NCI-H187 (cell line): ENCODE results near the gene TOP3A.

Source experiments
- DNase-seq, 2 experiments: peaks; one replicate each; lab custom pipeline; 2025; lab: John Stamatoyannopoulos, UW

TOP3A gene

DNA sequence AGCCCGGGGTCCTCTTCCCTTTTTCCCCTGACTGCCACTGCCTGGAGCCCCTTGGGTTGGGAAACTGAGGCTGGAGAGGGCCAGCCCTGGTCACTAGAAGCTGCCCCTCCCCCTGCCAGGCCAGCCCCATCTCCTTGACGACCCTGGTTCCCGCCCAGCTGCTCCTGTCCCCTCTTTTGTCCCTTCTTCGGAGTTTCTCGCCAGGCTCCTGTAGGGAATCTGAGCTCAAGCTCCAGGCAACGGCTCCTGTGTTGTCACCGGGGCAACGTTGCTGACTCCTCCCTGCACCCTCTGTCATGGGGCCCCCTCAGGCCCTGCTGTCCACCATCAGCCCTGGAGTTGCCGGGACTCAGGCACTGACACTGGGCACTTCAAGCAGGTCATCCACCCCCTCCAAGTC, 83.6 kb downstream of the TOP3A start:
- DNase-seq = no peak

DNA sequence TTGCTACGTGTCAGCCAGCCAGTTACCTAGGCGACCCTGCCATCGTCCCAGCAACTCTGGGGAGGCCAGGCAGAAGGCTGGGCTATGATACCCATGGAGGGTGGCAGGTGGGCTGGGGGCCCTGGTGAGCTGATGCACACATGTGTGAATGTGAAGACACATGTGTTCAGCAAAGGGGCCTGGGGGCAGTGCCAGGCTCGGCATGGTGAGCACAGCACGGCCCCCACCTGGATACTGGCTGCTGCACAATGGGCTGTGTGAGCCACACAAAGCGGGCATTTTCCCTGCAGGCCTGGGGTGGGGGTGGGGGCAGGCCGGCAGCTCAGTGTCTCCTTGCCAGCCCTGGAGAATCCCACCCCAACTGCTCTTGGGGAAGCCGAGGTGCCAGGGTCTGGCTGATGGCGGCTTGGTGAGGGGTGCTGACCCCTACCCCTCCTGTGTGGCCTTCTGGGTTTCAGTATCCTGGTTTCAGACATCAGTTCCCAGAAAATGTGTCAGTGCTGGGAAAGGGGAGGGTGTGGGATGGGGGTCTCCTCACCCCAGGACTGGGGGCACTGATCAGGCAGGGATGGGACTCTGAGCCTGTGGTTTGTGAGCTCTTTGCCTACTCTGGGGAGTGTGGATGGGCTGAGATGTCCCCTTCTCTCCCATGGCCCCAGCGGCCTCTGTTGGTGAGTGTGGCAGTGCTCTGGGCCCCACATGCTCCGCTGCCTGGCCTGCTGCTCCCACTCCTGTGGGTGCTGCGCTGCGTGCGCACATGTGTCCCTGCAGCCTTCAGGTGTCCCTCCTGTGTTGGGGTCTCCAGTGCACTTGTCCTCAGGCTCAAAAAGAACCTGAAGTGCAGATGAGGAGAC, 84.3 kb downstream of the TOP3A start:
- no peak for DNase-seq

DNA sequence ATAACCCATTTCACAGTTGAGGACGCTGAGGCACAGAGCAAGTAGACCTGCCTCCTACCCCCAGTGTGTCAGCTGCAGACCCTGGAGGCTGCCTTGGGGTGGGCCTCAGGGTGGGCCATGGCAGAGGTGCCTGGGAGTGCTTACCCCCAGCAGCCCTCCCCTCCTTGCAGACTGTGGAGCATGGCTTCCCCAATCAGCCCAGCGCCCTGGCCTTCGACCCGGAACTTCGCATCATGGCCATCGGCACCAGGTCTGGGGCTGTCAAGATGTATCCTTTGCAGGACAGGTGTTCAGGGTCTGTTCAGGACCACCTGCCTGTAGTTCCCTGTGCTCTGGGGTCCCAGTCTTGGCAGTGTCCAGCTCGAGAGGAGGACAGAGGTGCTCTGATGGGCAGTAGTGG, 85.0 kb downstream of the TOP3A start:
- DNase-seq = no peak

DNA sequence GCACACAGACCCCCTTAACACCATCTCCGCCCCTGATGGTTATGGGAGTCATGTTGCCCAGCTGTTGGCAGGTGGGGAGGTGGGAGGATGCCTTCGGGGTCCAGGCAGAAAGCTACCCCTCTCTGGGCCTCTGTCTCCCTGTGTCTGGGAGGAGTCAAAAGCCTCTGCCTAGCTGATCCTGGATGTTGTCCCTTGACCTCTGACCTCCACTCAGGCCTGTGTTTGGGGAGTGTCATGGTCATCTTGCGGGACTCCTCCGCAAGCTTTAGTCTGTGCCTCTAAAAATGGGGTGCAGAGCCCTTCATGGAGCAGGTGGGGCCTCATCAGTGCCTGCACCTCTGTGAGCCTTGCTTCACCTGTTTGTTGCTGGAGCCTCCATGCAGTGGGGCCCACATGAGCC, 85.5 kb downstream of the TOP3A start:
- no peak for DNase-seq

DNA sequence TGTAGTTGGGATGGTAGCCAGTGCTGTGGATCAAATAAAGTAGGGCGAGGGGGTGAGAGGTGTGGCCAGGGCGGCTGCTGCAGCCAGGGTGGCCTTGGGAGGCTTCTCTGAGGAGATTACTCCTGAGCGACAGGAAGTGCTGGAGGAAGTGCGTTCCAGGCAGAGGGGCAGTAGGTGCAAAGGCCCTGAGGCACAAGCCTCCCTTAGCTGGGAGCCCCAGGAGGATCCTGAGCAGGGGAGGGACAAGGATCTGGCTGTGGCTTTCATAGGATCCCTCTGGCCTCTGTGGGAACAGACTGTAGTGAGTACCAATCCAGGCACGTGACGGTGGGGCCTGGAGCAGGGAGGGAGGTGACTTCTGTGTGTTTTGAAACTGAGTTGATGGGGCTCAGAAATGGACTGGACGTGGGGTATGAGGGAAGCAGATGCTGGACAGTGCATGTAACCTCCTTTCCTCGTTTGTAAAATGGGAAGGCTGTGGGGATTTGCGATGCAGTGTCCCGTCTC, 86.6 kb downstream of the TOP3A start:
- no peak for DNase-seq

DNA sequence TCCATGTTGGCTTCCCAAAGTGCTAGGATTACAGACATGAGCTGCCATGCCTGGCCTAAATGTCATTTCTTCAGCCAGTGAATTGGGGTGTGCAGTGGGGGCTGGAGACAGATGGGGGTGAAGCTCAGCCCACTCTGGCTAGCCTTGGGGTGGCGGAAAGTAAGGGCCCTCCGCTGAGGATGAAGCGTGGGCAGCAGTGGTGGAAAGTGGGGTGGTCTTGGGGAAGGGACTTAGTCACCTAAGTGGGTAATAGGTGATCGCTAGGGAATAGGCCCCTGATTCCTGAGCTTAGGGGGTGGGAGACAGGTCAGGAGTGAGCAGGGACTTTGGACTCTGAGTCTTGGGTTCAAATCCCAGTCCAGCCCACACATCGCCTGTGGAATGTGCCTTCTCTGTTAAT, 87.2 kb downstream of the TOP3A start:
- DNase-seq = no peak

DNA sequence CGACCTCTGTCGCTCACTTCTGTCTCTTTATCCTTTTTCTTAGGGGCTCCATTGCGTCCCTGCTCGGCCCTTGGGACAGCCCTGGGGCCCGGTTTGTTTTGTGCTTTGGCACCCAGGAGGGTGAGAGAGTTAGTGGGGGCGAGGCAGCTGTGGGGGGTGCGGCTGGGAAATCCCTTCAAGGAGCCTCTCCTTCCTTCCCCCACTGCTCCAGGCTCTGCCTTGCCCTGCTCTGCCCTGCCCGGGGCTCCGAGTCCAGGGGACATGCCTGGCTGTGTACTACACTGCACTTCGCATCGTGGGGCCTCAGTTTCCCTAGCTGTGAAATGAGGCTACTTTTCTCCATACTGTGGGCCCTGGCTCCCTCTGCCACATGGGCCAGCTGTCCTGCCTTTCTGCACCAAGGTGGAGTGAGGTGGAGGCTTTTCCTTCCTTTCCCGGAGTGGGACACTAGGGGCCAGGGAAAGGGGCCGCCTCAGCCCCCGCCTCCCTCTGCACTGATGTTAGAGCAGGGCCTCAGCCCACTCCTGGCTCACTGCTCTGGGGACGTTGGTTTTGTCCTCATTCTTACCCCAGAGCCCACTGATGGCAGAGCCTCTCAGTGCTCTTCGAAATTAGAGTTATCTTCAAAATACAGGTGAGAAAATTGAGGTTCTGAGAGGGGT, 88.4 kb downstream of the TOP3A start:
- DNase-seq = no peak

DNA sequence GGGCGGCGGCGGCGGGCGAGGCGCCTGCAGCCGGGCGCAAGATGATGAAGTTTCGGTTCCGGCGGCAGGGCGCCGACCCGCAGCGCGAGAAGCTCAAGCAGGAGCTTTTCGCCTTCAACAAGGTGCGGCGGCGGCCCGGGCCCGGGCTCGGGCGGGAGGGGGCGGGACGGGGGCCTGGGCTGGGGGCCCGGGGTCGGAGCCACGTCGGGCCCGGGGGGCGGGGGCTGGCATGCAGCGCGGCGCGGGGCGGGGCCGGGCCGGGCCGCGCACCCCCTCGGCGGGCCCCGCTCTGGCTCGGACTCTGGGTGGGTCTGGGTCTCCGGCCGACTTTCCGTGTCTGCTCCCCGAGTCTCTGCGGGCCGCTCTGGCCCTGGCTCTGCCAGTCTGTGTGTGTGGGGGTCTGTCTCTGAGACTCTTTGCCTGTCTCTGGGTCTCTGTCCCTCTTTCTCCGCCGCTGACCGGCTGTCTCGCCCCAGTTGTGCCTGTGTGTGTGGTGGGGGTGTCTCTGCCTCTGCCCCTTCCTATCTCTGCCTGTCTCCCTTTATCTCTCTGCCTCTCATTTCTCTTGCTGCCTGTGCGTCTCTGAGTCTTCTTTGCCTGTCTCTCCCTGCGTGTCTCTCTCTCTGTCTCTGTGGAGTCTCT, 89.0 kb downstream of the TOP3A start:
- no peak for DNase-seq

DNA sequence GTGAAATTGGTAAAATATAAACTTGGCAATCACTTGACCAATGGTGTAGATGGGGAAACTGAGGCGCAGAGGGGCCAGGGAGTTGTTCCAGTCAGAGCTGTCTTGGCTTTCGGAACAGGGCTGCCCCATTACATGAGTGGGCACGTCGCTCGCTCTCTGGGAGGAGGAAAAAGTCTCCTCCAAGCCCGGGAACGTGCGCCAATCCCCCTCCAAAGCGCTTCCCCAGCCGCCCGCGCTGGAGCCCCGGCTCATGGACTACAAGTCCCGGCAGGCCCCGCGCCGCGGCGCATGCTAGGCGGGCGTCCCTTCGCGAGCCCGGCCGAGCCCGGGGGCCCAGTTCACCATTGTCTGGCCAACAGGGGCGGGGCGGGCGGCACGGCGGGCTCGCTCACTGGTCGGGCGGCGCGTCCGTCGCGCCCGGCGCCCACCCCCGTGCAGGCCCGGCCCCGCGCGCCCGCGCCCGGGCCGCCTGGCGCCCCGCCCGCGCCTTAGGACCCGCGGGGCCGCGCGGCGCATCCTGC, 89.6 kb downstream of the TOP3A start, which contains the start of gene LLGL1:
TSS of gene LLGL1 (plus strand) at position 515 of the 521 bp plus-strand sequence. CDS start 48 bp downstream, outside the sequence.
- DNase-seq = peak; percentile 56 to 79

DNA sequence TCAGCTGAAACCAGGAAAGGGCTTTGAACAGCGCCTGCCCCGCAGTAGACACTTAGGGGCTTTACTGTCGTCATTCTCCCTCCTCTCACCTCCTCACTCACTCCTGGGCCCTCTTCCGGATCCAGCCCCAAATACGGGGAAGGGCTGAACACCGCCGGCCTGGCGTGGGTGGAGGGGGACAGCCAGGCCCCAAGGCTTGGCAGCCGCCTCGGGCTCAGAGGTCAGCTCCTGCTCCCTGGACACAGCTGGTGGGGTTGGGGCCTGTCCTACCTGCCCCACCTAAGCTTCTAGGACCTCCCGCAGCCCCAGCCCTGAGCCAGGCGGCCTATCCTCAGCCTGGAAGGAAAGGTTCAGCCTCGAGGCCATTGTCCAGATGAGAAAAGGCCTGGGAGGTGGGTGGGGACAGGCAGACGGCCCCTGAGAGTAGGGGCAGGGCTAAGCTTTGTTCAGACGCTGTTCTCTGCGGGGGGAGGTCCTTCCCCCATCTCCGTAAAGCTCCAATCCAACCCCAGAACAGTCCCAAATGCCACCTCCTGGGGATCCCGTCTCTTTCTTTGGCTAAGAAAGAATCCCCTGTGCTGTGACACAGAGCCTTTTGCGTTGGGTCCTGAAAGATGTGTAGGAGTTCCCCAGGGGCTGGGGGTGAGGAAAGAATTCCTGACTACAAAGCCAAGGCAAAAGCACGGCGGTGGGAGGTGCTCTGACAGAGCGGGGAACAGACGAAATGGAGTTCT, 90.2 kb downstream of the TOP3A start:
- DNase-seq = no peak

DNA sequence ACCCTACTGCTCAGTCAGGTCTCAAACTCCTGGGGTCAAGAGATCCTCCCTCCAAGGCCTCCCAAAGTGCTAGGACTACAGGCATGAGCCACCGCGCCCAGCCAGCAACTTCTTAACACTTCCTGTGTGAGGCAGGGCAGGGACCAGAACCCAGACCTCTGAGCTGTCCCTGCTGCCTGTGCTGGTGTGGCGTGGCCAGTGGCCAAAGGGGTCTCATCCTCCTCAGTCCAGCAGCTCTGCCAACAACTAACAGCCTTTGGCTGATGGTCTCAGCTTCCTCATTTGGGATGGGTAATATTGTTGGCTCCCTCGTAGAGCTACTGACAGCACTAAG, 90.8 kb downstream of the TOP3A start:
- DNase-seq = no peak
